MM.1S (cell line): ENCODE results near the gene AOC2.

Experiments
- EZH2phosphoT487 ChIP-seq: fragments of 300-600 bp; sonication (generic); IDR thresholded peaks from 2 replicates; pipeline ENCODE4 v1.6.1; 2018; ENCODE audit warnings: antibody characterized with exemption, low read length
- TF ChIP-seq, protein P1 (sequence below): fragments of 300-600 bp; sonication (generic); IDR thresholded peaks from 2 replicates; pipeline ENCODE4 v1.5.1; 2016; ENCODE audit warnings: antibody characterized with exemption, low read length, mixed read lengths

DNA sequence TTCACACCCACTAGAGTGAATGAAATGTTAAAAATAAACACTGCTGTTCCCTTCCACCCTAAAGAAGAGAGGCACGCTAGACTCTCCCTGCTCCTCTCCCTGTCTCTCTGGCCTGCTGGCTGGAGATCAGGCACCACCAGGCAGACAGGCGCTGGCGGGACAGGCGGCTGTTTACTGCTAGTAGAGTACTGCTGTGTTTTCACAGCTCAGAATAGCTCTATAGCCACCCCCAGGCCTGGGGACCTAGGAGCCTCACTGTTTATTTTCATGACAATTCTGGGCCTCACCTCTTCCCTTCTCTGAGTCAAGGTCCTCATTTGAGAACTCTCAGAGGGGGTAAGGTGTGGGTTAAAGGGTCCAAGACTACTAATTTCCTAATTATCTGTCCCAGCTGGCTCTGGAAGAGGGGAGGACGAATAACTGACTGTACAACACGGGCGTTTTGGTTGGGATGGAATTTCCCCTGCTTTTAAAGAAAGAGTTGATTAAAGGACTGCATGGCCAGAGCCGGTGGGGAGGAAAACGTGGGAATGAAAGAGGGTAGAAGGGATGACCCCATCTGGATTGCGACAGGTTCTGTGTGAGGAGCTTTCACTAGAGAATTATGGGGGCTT, 47.3 kb downstream of the AOC2 start:
- TF ChIP-seq, protein P1, sequence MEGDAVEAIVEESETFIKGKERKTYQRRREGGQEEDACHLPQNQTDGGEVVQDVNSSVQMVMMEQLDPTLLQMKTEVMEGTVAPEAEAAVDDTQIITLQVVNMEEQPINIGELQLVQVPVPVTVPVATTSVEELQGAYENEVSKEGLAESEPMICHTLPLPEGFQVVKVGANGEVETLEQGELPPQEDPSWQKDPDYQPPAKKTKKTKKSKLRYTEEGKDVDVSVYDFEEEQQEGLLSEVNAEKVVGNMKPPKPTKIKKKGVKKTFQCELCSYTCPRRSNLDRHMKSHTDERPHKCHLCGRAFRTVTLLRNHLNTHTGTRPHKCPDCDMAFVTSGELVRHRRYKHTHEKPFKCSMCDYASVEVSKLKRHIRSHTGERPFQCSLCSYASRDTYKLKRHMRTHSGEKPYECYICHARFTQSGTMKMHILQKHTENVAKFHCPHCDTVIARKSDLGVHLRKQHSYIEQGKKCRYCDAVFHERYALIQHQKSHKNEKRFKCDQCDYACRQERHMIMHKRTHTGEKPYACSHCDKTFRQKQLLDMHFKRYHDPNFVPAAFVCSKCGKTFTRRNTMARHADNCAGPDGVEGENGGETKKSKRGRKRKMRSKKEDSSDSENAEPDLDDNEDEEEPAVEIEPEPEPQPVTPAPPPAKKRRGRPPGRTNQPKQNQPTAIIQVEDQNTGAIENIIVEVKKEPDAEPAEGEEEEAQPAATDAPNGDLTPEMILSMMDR = no peak
- no peak for TF ChIP-seq EZH2phosphoT487
